K562 (cell line): ENCODE measurements around the gene GPR152. TPM values are rescaled to one million over a fixed set of nuclear protein-coding genes. Genes with fewer than 3 reads are reported as not detected.

ENCODE experiments used
- ZBTB7A ChIP-seq: IDR thresholded peaks from 2 replicates; pipeline ENCODE4 v1.6.1; 2011; ENCODE audit warnings: low read depth, mild to moderate bottlenecking, low read length, moderate library complexity, borderline replicate concordance; ENCODE audit not compliant: control insufficient read depth
- polyA plus RNA-seq, 8 experiments: library from polyadenylated mRNA; depleted of rRNA in 4 of 8; stranded (reverse) in 5 of 8; unstranded in 3 of 8; fragments of >200 nt; fragmentation: Nextera tagmentation in 2 of 8; fragmentation: Illumina TruSeq in 1 of 8; extraction: Ambion mirVana in 2 of 8; extraction: Trizol in 1 of 8; gene quantifications; 2 replicates each; pipeline versions ENCODE4 v1.2.1 to v1.2.3, GENCODE V29; 2011 to 2014; ENCODE audit warnings: inconsistent platforms in 1 of 8, missing spikeins in 1 of 8
- total RNA-seq, 7 experiments: library from RNA; depleted of rRNA in 6 of 7; stranded (reverse); fragments of >200 nt in 6 of 7; fragmentation: Illumina TruSeq in 2 of 7; extraction: Trizol in 2 of 7; gene quantifications; 2 replicates each; pipeline versions ENCODE4 v1.2.1 to v1.2.3, GENCODE V29; 2011 to 2021; ENCODE audit warnings: low replicate concordance in 1 of 7
- TF ChIP-seq, protein P1 (sequence below): fragments of 450-650 bp; IDR thresholded peaks from 2 replicates; pipeline ENCODE4 v1.6.1; 2016; ENCODE audit warnings: mild to moderate bottlenecking, moderate library complexity

The GPR152 gene
- total and polyA plus RNA-seq, 9 of the 15 experiments (the other 6 are each of a cell fraction or from before 2014, with no cell fraction given), result not detected

GRCh38 chr11:67429038-67429668 is 23.4 kb downstream of the GPR152 start (continued):
- TF ChIP-seq, protein P1, sequence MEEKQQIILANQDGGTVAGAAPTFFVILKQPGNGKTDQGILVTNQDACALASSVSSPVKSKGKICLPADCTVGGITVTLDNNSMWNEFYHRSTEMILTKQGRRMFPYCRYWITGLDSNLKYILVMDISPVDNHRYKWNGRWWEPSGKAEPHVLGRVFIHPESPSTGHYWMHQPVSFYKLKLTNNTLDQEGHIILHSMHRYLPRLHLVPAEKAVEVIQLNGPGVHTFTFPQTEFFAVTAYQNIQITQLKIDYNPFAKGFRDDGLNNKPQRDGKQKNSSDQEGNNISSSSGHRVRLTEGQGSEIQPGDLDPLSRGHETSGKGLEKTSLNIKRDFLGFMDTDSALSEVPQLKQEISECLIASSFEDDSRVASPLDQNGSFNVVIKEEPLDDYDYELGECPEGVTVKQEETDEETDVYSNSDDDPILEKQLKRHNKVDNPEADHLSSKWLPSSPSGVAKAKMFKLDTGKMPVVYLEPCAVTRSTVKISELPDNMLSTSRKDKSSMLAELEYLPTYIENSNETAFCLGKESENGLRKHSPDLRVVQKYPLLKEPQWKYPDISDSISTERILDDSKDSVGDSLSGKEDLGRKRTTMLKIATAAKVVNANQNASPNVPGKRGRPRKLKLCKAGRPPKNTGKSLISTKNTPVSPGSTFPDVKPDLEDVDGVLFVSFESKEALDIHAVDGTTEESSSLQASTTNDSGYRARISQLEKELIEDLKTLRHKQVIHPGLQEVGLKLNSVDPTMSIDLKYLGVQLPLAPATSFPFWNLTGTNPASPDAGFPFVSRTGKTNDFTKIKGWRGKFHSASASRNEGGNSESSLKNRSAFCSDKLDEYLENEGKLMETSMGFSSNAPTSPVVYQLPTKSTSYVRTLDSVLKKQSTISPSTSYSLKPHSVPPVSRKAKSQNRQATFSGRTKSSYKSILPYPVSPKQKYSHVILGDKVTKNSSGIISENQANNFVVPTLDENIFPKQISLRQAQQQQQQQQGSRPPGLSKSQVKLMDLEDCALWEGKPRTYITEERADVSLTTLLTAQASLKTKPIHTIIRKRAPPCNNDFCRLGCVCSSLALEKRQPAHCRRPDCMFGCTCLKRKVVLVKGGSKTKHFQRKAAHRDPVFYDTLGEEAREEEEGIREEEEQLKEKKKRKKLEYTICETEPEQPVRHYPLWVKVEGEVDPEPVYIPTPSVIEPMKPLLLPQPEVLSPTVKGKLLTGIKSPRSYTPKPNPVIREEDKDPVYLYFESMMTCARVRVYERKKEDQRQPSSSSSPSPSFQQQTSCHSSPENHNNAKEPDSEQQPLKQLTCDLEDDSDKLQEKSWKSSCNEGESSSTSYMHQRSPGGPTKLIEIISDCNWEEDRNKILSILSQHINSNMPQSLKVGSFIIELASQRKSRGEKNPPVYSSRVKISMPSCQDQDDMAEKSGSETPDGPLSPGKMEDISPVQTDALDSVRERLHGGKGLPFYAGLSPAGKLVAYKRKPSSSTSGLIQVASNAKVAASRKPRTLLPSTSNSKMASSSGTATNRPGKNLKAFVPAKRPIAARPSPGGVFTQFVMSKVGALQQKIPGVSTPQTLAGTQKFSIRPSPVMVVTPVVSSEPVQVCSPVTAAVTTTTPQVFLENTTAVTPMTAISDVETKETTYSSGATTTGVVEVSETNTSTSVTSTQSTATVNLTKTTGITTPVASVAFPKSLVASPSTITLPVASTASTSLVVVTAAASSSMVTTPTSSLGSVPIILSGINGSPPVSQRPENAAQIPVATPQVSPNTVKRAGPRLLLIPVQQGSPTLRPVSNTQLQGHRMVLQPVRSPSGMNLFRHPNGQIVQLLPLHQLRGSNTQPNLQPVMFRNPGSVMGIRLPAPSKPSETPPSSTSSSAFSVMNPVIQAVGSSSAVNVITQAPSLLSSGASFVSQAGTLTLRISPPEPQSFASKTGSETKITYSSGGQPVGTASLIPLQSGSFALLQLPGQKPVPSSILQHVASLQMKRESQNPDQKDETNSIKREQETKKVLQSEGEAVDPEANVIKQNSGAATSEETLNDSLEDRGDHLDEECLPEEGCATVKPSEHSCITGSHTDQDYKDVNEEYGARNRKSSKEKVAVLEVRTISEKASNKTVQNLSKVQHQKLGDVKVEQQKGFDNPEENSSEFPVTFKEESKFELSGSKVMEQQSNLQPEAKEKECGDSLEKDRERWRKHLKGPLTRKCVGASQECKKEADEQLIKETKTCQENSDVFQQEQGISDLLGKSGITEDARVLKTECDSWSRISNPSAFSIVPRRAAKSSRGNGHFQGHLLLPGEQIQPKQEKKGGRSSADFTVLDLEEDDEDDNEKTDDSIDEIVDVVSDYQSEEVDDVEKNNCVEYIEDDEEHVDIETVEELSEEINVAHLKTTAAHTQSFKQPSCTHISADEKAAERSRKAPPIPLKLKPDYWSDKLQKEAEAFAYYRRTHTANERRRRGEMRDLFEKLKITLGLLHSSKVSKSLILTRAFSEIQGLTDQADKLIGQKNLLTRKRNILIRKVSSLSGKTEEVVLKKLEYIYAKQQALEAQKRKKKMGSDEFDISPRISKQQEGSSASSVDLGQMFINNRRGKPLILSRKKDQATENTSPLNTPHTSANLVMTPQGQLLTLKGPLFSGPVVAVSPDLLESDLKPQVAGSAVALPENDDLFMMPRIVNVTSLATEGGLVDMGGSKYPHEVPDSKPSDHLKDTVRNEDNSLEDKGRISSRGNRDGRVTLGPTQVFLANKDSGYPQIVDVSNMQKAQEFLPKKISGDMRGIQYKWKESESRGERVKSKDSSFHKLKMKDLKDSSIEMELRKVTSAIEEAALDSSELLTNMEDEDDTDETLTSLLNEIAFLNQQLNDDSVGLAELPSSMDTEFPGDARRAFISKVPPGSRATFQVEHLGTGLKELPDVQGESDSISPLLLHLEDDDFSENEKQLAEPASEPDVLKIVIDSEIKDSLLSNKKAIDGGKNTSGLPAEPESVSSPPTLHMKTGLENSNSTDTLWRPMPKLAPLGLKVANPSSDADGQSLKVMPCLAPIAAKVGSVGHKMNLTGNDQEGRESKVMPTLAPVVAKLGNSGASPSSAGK, result no peak
- 0 out of 2 replicates have a peak, but pooled peaks have one; percentile 33 for TF ChIP-seq ZBTB7A
